Upper lobe of left lung (tissue), 6 donors: ENCODE results near the gene SGSM1. TPM values are rescaled to one million over a fixed set of nuclear protein-coding genes. Genes with fewer than 3 reads are reported as not detected.

Experiments
- ATAC-seq, 2 donors: fragments of 200-7000 bp; cut with Tn5 transposase; one replicate each; pipeline ENCODE4 v1.9.1; 2022; ENCODE audit warnings: mild to moderate bottlenecking in 2 of 2, moderate library complexity in 2 of 2; ENCODE audit not compliant: low FRiP score in 2 of 2
- DNase-seq, 2 donors: peaks; one replicate each; pipeline ENCODE4 v3.0.0-alpha.2; 2019 to 2020
- H3K27ac ChIP-seq, 4 donors: fragments of 200-600 bp; sonication (generic); one replicate each; pipeline ENCODE4 v1.5.1; 2016 to 2019
- H3K27me3 ChIP-seq, 4 donors: fragments of 200-600 bp; sonication (generic); one replicate each; pipeline ENCODE4 v1.5.1; 2017 to 2019
- H3K36me3 ChIP-seq, 4 donors: fragments of 200-600 bp; sonication (generic); one replicate each; pipeline ENCODE4 v1.5.1; 2016 to 2019
- H3K4me1 ChIP-seq, 4 donors: fragments of 200-600 bp; sonication (generic); one replicate each; pipeline ENCODE4 v1.5.1; 2018 to 2019
- H3K4me3 ChIP-seq, 4 donors: fragments of 200-600 bp; sonication (generic); one replicate each; pipeline ENCODE4 v1.5.1; 2017 to 2019; ENCODE audit warnings: mild to moderate bottlenecking in 2 of 4, moderate library complexity in 1 of 4
- H3K9me3 ChIP-seq, 4 donors: fragments of 200-600 bp; sonication (generic); one replicate each; pipeline ENCODE4 v1.5.1; 2018 to 2019
- CTCF ChIP-seq, 6 experiments: fragments of 450-650 bp in 4 of 6; fragments of 200-600 bp in 2 of 6; sonication (generic) in 2 of 6; IDR thresholded peaks; one replicate each; pipeline ENCODE4 v1.5.1; 2016 to 2019; ENCODE audit warnings: antibody characterized with exemption in 6 of 6
- EP300 ChIP-seq, 4 donors: sonication (generic); formaldehyde crosslinking; IDR thresholded peaks; one replicate each; pipeline ENCODE4 v1.5.1; 2017; ENCODE audit warnings: antibody characterized with exemption in 4 of 4, control low read depth in 2 of 4
- POLR2A ChIP-seq, 4 donors: fragments of 450-650 bp; IDR thresholded peaks; one replicate each; pipeline ENCODE4 v1.5.1; 2016 to 2017; ENCODE audit warnings: antibody characterized with exemption in 4 of 4, mild to moderate bottlenecking in 2 of 4
- POLR2AphosphoS5 ChIP-seq, 2 donors: sonication (generic); formaldehyde crosslinking; IDR thresholded peaks; one replicate each; pipeline ENCODE4 v1.5.1; 2017; ENCODE audit warnings: antibody characterized with exemption in 2 of 2
- WGBS, 2 donors: methylation state at CpG; one replicate each; pipeline ENCODE4 v1.1.5; 2017 to 2018; 5-methylcytosine and 5-hydroxymethylcytosine counted together
- total RNA-seq, 6 donors: library from RNA; depleted of rRNA in 4 of 6; stranded (reverse); fragments of >200 nt in 4 of 6; gene quantifications; one replicate each; pipeline versions ENCODE4 v1.1.0 to v1.2.1, GENCODE V29; 2016 to 2021
- donor health status: DM: no; HTN: no; CAD: no; lungs with moderate emphysema.
- donor health status: DM: no; HTN: yes; CAD: no; lungs with severe emphysema.

The SGSM1 gene
- total RNA-seq, 6 donors from 2014 or later: 0.76 to 4.2 (median 2.8) TPM

- TF ChIP-seq POLR2A (IDR thresholded peaks at IDR 0.05) (no peak), EP300 (IDR thresholded peaks at IDR 0.05) (no peak), POLR2AphosphoS5 (IDR thresholded peaks at IDR 0.05) (no peak), CTCF (IDR thresholded peaks at IDR 0.05) (no peak)
These were observed 73.0 kb downstream of the SGSM1 start for GRCh38 chr22:24878969-24879368.

GRCh38 chr22:24883432-24883831, 77.4 kb downstream of the SGSM1 start:
- Histone ChIP-seq H3K36me3 (peaks cover 0 to 6% (median 0%) of the 10 kb centered on the region in 4 donors), H3K4me1 (no peaks in the 10 kb centered on the region), H3K27ac (no peak overlapping the region), H3K9me3 (no peaks in the 10 kb centered on the region), H3K4me3 (no peak overlapping the region), H3K27me3 (no peaks in the 10 kb centered on the region)
- ATAC-seq (no peak), DNase-seq (no peak)
- WGBS, 2 donors: 89 to 91% methylated on average over 6 of the region's 6 CpGs
- TF ChIP-seq EP300 (IDR thresholded peaks at IDR 0.05): no peak
- no peak for TF ChIP-seq POLR2A (IDR thresholded peaks at IDR 0.05)
- TF ChIP-seq POLR2AphosphoS5 (IDR thresholded peaks at IDR 0.05): no peak
- no peak for TF ChIP-seq CTCF (IDR thresholded peaks at IDR 0.05)

More at GRCh38 chr22:24878969-24879368, 73.0 kb downstream of the SGSM1 start:
- Histone ChIP-seq H3K4me3 (no peak overlapping the region), H3K4me1 (no peaks in the 10 kb centered on the region), H3K9me3 (no peaks in the 10 kb centered on the region), H3K36me3 (peaks cover 0 to 7% (median 0%) of the 10 kb centered on the region in 4 donors), H3K27ac (no peak overlapping the region), H3K27me3 (no peaks in the 10 kb centered on the region)
- DNase-seq: no peak
- 94 to 98% methylated on average over 2 of the region's 2 CpGs for WGBS, 2 donors
- ATAC-seq: no peak

GRCh38 chr22:24887260-24887659, 81.2 kb downstream of the SGSM1 start:
- no peak for ATAC-seq

GRCh38 chr22:24893341-24894070, 87.5 kb downstream of the SGSM1 start:
- no peaks in the 10 kb centered on the region for H3K9me3 ChIP-seq
- no peak overlapping the region for H3K4me3 ChIP-seq
- peaks cover 4 to 17% (median 10%) of the 10 kb centered on the region in 4 donors for H3K4me1 ChIP-seq
- peak overlapping the region; percentile 62 to 74 (median 68) for H3K27ac ChIP-seq
- no peak for ATAC-seq
- peak in 1 of 2 donors; percentile 81 for DNase-seq
- WGBS, 2 donors: 91 to 92% methylated on average over 11 to 18 of the region's 20 CpGs
- no peaks in the 10 kb centered on the region for H3K27me3 ChIP-seq
- TF ChIP-seq EP300 (IDR thresholded peaks at IDR 0.05) (no peak), CTCF (IDR thresholded peaks at IDR 0.05) (no peak), POLR2AphosphoS5 (IDR thresholded peaks at IDR 0.05) (no peak), POLR2A (IDR thresholded peaks at IDR 0.05) (no peak)
- H3K36me3 ChIP-seq: no peaks in the 10 kb centered on the region

More at GRCh38 chr22:24887260-24887659, 81.2 kb downstream of the SGSM1 start:
- Histone ChIP-seq H3K36me3 (peaks cover 0 to 4% (median 0%) of the 10 kb centered on the region in 4 donors), H3K9me3 (no peaks in the 10 kb centered on the region), H3K4me3 (no peak overlapping the region), H3K27me3 (no peaks in the 10 kb centered on the region), H3K27ac (no peak overlapping the region), H3K4me1 (no peaks in the 10 kb centered on the region)
- 80 to 86% methylated on average over 2 of the region's 2 CpGs for WGBS, 2 donors
- TF ChIP-seq EP300 (IDR thresholded peaks at IDR 0.05) (no peak), CTCF (IDR thresholded peaks at IDR 0.05) (no peak), POLR2AphosphoS5 (IDR thresholded peaks at IDR 0.05) (no peak), POLR2A (IDR thresholded peaks at IDR 0.05) (no peak)
- DNase-seq: no peak
